ENCODE measurements around the gene STK38.

DNA sequence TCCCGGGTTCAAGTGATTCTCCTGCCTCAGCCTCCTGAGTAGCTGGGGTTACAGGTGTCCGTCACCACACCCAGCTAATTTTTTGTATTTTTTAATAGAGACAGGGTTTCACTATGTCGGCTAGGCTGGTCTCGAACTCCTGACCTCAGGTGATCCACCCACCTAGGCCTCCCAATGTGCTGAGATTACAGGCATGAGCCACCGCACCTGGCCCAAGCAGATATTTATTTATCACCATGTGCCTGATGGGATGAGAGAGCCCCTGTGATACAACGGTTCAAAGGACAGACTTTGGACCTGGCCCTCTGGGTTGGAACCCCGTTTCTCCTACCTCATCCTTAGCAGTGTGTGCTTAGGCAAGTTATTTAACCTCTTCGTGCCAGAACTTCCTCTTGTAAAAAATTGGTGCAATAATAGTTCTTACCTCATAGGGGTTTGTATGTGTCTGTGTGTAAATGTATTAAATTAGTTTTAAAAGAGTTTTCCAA, 19.2 kb upstream of the STK38 start:
- TF ChIP-seq, protein P1, sequence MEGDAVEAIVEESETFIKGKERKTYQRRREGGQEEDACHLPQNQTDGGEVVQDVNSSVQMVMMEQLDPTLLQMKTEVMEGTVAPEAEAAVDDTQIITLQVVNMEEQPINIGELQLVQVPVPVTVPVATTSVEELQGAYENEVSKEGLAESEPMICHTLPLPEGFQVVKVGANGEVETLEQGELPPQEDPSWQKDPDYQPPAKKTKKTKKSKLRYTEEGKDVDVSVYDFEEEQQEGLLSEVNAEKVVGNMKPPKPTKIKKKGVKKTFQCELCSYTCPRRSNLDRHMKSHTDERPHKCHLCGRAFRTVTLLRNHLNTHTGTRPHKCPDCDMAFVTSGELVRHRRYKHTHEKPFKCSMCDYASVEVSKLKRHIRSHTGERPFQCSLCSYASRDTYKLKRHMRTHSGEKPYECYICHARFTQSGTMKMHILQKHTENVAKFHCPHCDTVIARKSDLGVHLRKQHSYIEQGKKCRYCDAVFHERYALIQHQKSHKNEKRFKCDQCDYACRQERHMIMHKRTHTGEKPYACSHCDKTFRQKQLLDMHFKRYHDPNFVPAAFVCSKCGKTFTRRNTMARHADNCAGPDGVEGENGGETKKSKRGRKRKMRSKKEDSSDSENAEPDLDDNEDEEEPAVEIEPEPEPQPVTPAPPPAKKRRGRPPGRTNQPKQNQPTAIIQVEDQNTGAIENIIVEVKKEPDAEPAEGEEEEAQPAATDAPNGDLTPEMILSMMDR (IDR thresholded peaks at IDR 0.05 in 2 of 3, conservative IDR thresholded peaks at IDR 0.05 in 1 of 3; ENCODE audit: borderline replicate concordance in 1 of 3, insufficient read depth in 1 of 3, low read depth in 2 of 3, low read length in 2 of 3) = no peak
- no peak for TF ChIP-seq EGR1 (IDR thresholded peaks at IDR 0.05; ENCODE audit: low read depth)
- no peak for TF ChIP-seq POLR2AphosphoS5 (IDR thresholded peaks at IDR 0.05; ENCODE audit: low read depth, low read length)

All from HCT116 (cell line).